Measurements from ENCODE around the gene MINDY4.

The MINDY4 gene

GRCh38 chr7:30743371-30744074 lies 27.7 kb upstream of the MINDY4 start:
- in situ Hi-C loops (cut with HindIII; ENCODE audit: low pct_ligation_motif_present, low sequenced_read_pairs), result no loop called here
- H3K27me3 ChIP-seq (replicated peaks), result no peaks in the 10 kb centered on the region
- no peak overlapping the region for H3K4me3 ChIP-seq (ENCODE audit: low read depth, low read length)
- DNase-seq, result peak; percentile 18
- peak; percentile 29 for TF ChIP-seq CTCF (IDR thresholded peaks at IDR 0.05; ENCODE audit: low read depth, low read length, missing control alignments)
- H3K27ac ChIP-seq, result no peak overlapping the region
- H3K36me3 ChIP-seq (replicated peaks), result no peaks in the 10 kb centered on the region

- Histone ChIP-seq H3K27ac (no peak overlapping the region), H3K36me3 (replicated peaks) (no peaks in the 10 kb centered on the region), H3K4me3 (ENCODE audit: low read depth, low read length) (no peak overlapping the region), H3K27me3 (replicated peaks) (no peaks in the 10 kb centered on the region)
- no peak for TF ChIP-seq CTCF (IDR thresholded peaks at IDR 0.05; ENCODE audit: low read depth, low read length, missing control alignments)
- no peak for DNase-seq
- in situ Hi-C loops (cut with HindIII; ENCODE audit: low pct_ligation_motif_present, low sequenced_read_pairs), result no loop called here
These were observed 27.2 kb upstream of the MINDY4 start for GRCh38 chr7:30744075-30744417.

GRCh38 chr7:30745261-30745941 lies 25.8 kb upstream of the MINDY4 start:
- in situ Hi-C loops (cut with HindIII; ENCODE audit: low pct_ligation_motif_present, low sequenced_read_pairs), result no loop called here
- H3K27ac ChIP-seq, result no peak overlapping the region
- H3K36me3 ChIP-seq (replicated peaks), result no peaks in the 10 kb centered on the region
- DNase-seq, result no peak
- no peak overlapping the region for H3K4me3 ChIP-seq (ENCODE audit: low read depth, low read length)
- no peak for TF ChIP-seq CTCF (IDR thresholded peaks at IDR 0.05; ENCODE audit: low read depth, low read length, missing control alignments)
- H3K27me3 ChIP-seq (replicated peaks), result no peaks in the 10 kb centered on the region

- H3K4me3 ChIP-seq (ENCODE audit: low read depth, low read length), result no peak overlapping the region
- no peaks in the 10 kb centered on the region for H3K36me3 ChIP-seq (replicated peaks)
- H3K27me3 ChIP-seq (replicated peaks), result no peaks in the 10 kb centered on the region
- no peak for TF ChIP-seq CTCF (IDR thresholded peaks at IDR 0.05; ENCODE audit: low read depth, low read length, missing control alignments)
- no peak overlapping the region for H3K27ac ChIP-seq
- in situ Hi-C loops (cut with HindIII; ENCODE audit: low pct_ligation_motif_present, low sequenced_read_pairs), result no loop called here
- DNase-seq, result no peak
These were observed 21.2 kb upstream of the MINDY4 start for GRCh38 chr7:30750010-30750409.

- H3K27me3 ChIP-seq (replicated peaks), result no peaks in the 10 kb centered on the region
- DNase-seq, result peak; percentile 64
- no peaks in the 10 kb centered on the region for H3K36me3 ChIP-seq (replicated peaks)
- in situ Hi-C loops (cut with HindIII; ENCODE audit: low pct_ligation_motif_present, low sequenced_read_pairs), result no loop called here
- H3K27ac ChIP-seq, result peak overlapping the region; percentile 29
- TF ChIP-seq CTCF (IDR thresholded peaks at IDR 0.05; ENCODE audit: low read depth, low read length, missing control alignments), result no peak
- H3K4me3 ChIP-seq (ENCODE audit: low read depth, low read length), result no peak overlapping the region
These were observed 20.2 kb upstream of the MINDY4 start for GRCh38 chr7:30750683-30751650.
